HG03045 (cell line): Measurements from ENCODE around the gene CDC42SE1.

ENCODE experiments used
- ATAC-seq: cut with Tn5 transposase; IDR thresholded peaks from one replicate; pipeline ENCODE4 v1.9.1; 2021; ENCODE audit warnings: mild to moderate bottlenecking, moderate library complexity; ENCODE audit not compliant: unreplicated experiment

CDC42SE1 gene

GRCh38 chr1:151009674-151010345, 49.6 kb downstream of the CDC42SE1 start:
- ATAC-seq, result no peak

GRCh38 chr1:151009206-151009587, 50.2 kb downstream of the CDC42SE1 start:
- ATAC-seq, result no peak

GRCh38 chr1:151008244-151009205, 50.9 kb downstream of the CDC42SE1 start, which contains the start of gene PRUNE1:
PRUNE1 (plus strand) TSS chr1:151008449; CDS start chr1:151008633, 184 bp downstream.
- peak; percentile 78 for ATAC-seq

GRCh38 chr1:151007853-151008243, 51.6 kb downstream of the CDC42SE1 start:
- no peak for ATAC-seq

- ATAC-seq, result peak; percentile 46
These were observed 52.9 kb downstream of the CDC42SE1 start, which contains the start of gene MINDY1 for GRCh38 chr1:151006327-151007052. MINDY1 (minus strand) TSS chr1:151006902; CDS start chr1:151002617, 4,285 bp downstream.

- ATAC-seq, result no peak
These were observed 53.6 kb downstream of the CDC42SE1 start for GRCh38 chr1:151005729-151006319.

GRCh38 chr1:151003180-151003579, 56.2 kb downstream of the CDC42SE1 start:
- no peak for ATAC-seq

GRCh38 chr1:151002611-151003010, 56.8 kb downstream of the CDC42SE1 start:
- ATAC-seq, result no peak

GRCh38 chr1:151002051-151002450, 57.4 kb downstream of the CDC42SE1 start:
- no peak for ATAC-seq

GRCh38 chr1:151001602-151002001, 57.8 kb downstream of the CDC42SE1 start:
- ATAC-seq, result no peak
